Esophagus muscularis mucosa (tissue), 4 donors: ENCODE data around the gene DNAJC5.

Source experiments
- CTCF ChIP-seq, 3 experiments: fragments of 200-600 bp in 2 of 3; fragments of 450-650 bp in 1 of 3; sonication (generic) in 2 of 3; IDR thresholded peaks; one replicate each; pipeline ENCODE4 v1.5.1; 2017 to 2019; ENCODE audit warnings: antibody characterized with exemption in 3 of 3, mild to moderate bottlenecking in 2 of 3, moderate library complexity in 1 of 3
- EP300 ChIP-seq: sonication (generic); formaldehyde crosslinking; IDR thresholded peaks from one replicate; pipeline ENCODE4 v1.6.1; 2017; ENCODE audit warnings: antibody characterized with exemption
- POLR2A ChIP-seq: fragments of 450-650 bp; IDR thresholded peaks from one replicate; pipeline ENCODE4 v1.6.1; 2017; ENCODE audit warnings: antibody characterized with exemption, moderate library complexity, mild to moderate bottlenecking, low read depth
- POLR2AphosphoS5 ChIP-seq, 2 donors: sonication (generic); formaldehyde crosslinking; IDR thresholded peaks; one replicate each; pipeline ENCODE4 v1.6.1; 2017; ENCODE audit warnings: antibody characterized with exemption in 2 of 2

GRCh38 chr20:63877755-63878470, 17.0 kb upstream of the DNAJC5 start:
- TF ChIP-seq CTCF (IDR thresholded peaks at IDR 0.05) (no peak), POLR2A (no peak), EP300 (no peak), POLR2AphosphoS5 (IDR thresholded peaks at IDR 0.05) (no peak)
